Thoracic aorta (tissue), 2 donors: ENCODE measurements around the gene COX7A2L. TPM values are rescaled to one million over a fixed set of nuclear protein-coding genes. Genes with fewer than 3 reads are reported as not detected.

Experiments
- ATAC-seq: fragments of 150-250 bp; one replicate; pipeline ENCODE4 v1.8.0; 2017; ENCODE audit warnings: low read depth; ENCODE audit not compliant: insufficient number of reproducible peaks, low FRiP score
- DNase-seq: peaks from one replicate; pipeline ENCODE4 v3.0.0-alpha.2; 2020; ENCODE audit warnings: low spot score
- H3K27ac ChIP-seq, 2 donors: fragments of 200-600 bp; sonication (generic); 1 replicate in 1 of 2; 2 replicates in 1 of 2; pipeline ENCODE4 v1.5.1; 2016; ENCODE audit warnings: mild to moderate bottlenecking in 2 of 2, moderate library complexity in 2 of 2
- H3K27me3 ChIP-seq: fragments of 200-600 bp; sonication (generic); replicated peaks from 2 replicates; pipeline ENCODE4 v1.6.0; 2016; ENCODE audit warnings: mild to moderate bottlenecking; ENCODE audit not compliant: insufficient read depth
- H3K36me3 ChIP-seq: fragments of 200-600 bp; sonication (generic); one replicate; pipeline ENCODE4 v1.5.1; 2016
- H3K4me1 ChIP-seq, 2 donors: fragments of 200-600 bp; sonication (generic); 1 replicate in 1 of 2; 2 replicates in 1 of 2; pipeline versions ENCODE4 v1.5.1 to v1.6.0; 2016; ENCODE audit warnings: low read depth in 2 of 2, mild to moderate bottlenecking in 1 of 2; ENCODE audit not compliant: control insufficient read depth in 1 of 2
- H3K4me3 ChIP-seq: fragments of 200-600 bp; sonication (generic); 2 replicates; pipeline ENCODE4 v1.5.1; 2016; ENCODE audit warnings: mild to moderate bottlenecking
- H3K9me3 ChIP-seq: fragments of 200-600 bp; sonication (generic); 2 replicates; pipeline ENCODE4 v1.5.1; 2016
- total RNA-seq, 2 donors: library from RNA; depleted of rRNA; stranded (reverse); fragments of >200 nt; gene quantifications; one replicate each; pipeline versions ENCODE4 v1.1.0 to v1.2.3, GENCODE V29; 2016
- TF ChIP-seq, protein P1 (sequence below): fragments of 200-600 bp; sonication (generic); IDR thresholded peaks from one replicate; pipeline ENCODE4 v1.5.1; 2019; ENCODE audit warnings: antibody characterized with exemption

The COX7A2L gene
- total RNA-seq, 2 donors from 2014 or later: 107 to 114 TPM

DNA sequence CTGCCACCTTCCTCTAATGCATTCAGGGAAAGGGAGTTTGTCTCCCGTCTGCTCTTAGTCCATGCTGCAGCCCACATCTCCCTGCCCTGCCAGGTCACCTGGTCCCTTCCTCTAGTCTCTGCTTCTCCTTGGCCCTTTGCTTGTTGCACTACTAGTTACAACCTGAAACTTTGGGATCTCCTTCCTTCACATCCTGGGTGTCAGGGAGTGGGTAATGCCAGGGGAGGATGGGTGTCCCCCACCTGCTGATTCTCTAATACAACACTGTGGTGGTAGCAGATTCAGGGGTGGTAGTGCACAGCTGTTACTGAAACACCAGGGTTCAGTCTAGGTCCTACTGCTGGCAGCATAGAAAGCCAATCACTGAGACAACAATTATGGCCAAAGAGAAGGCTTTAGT lies 31.2 kb upstream of the COX7A2L start:
- H3K4me3 ChIP-seq: no peak overlapping the region
- no peaks in the 10 kb centered on the region for H3K36me3 ChIP-seq
- no peaks in the 10 kb centered on the region for H3K4me1 ChIP-seq
- H3K27ac ChIP-seq: no peak overlapping the region
- DNase-seq (no peak), ATAC-seq (no peak)
- TF ChIP-seq, protein P1, sequence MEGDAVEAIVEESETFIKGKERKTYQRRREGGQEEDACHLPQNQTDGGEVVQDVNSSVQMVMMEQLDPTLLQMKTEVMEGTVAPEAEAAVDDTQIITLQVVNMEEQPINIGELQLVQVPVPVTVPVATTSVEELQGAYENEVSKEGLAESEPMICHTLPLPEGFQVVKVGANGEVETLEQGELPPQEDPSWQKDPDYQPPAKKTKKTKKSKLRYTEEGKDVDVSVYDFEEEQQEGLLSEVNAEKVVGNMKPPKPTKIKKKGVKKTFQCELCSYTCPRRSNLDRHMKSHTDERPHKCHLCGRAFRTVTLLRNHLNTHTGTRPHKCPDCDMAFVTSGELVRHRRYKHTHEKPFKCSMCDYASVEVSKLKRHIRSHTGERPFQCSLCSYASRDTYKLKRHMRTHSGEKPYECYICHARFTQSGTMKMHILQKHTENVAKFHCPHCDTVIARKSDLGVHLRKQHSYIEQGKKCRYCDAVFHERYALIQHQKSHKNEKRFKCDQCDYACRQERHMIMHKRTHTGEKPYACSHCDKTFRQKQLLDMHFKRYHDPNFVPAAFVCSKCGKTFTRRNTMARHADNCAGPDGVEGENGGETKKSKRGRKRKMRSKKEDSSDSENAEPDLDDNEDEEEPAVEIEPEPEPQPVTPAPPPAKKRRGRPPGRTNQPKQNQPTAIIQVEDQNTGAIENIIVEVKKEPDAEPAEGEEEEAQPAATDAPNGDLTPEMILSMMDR: no peak
- no peaks in the 10 kb centered on the region for H3K27me3 ChIP-seq
- no peaks in the 10 kb centered on the region for H3K9me3 ChIP-seq

DNA sequence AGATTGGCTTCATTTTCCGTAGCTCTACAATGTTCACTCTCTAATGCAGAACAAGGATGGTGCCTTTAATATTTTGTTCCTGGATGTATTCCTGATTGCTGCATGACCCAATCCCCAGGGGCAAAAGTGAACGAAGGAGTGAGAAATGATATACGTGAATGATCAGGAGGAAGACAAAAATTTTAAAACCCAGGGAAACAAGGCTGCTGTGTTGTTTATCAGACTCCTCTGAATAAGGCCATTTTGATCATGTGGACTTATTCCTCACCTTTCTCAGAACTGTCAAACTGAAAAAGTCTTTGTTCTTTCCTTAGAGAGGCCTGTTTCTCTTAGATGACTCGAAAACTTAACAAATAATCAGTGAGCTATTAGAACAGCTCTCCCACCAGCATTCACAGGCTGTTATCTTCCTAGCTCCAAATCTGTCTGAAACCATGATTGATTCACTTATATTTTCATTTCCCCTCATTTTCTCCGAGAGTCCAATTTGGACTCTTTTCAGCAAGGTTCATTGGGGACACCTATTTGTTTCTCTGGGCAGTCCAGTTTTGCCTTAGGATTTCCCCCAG lies 29.5 kb upstream of the COX7A2L start:
- TF ChIP-seq, protein P1: no peak
- H3K4me3 ChIP-seq: no peak overlapping the region
- no peaks in the 10 kb centered on the region for H3K27me3 ChIP-seq
- no peak overlapping the region for H3K27ac ChIP-seq
- ATAC-seq (no peak), DNase-seq (no peak)
- H3K9me3 ChIP-seq: no peaks in the 10 kb centered on the region
- H3K36me3 ChIP-seq: no peaks in the 10 kb centered on the region
- no peaks in the 10 kb centered on the region for H3K4me1 ChIP-seq

DNA sequence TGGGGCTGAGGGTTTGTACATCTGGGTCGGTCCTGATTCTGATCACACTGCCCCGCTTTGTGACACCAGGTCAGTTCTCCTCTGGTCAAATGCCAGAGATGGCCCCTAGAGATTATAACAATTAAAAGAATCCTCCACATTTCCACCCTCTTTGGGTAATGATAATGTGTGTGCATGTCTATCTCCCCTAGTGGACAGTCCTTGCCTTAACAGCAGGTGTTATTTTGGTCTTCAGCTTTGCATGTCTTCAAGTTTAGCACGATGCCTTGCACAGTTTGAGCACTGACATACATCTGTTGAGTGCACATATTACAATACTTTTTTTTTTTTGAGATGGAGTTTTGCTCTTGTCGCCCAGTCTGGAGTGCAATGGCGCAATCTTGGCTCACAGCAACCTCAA lies 25.7 kb upstream of the COX7A2L start:
- DNase-seq (no peak), ATAC-seq (no peak)
- no peak overlapping the region for H3K4me3 ChIP-seq

DNA sequence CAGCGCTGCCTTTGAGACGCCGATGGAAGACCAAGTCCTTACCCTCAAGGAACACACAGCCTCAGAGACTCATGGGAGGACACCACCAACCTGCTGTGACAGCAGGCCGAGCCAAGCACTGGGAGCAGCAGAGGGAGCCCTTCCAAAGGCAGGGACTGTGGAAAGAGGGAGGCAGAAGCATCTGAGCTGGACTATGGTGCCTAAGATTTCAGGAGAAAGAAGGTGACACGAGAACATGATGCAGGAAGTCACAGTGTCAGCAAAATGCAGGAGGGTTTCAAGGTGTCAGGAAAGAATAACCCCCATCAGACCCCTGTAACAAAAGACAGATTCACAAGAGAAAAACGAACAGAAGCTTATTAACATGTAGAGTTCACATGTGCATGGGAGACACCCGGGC lies 24.2 kb upstream of the COX7A2L start:
- no peak overlapping the region for H3K27ac ChIP-seq
- no peak overlapping the region for H3K4me3 ChIP-seq
- no peaks in the 10 kb centered on the region for H3K27me3 ChIP-seq
- no peaks in the 10 kb centered on the region for H3K4me1 ChIP-seq
- no peak for ATAC-seq
- H3K9me3 ChIP-seq: no peaks in the 10 kb centered on the region
- TF ChIP-seq, protein P1: no peak
- no peaks in the 10 kb centered on the region for H3K36me3 ChIP-seq
- no peak for DNase-seq

More for the DNA sequence above, 25.7 kb upstream of the COX7A2L start:
- TF ChIP-seq, protein P1: no peak
- Histone ChIP-seq H3K27me3 (no peaks in the 10 kb centered on the region), H3K4me1 (no peaks in the 10 kb centered on the region), H3K27ac (no peak overlapping the region), H3K36me3 (no peaks in the 10 kb centered on the region), H3K9me3 (no peaks in the 10 kb centered on the region)

DNA sequence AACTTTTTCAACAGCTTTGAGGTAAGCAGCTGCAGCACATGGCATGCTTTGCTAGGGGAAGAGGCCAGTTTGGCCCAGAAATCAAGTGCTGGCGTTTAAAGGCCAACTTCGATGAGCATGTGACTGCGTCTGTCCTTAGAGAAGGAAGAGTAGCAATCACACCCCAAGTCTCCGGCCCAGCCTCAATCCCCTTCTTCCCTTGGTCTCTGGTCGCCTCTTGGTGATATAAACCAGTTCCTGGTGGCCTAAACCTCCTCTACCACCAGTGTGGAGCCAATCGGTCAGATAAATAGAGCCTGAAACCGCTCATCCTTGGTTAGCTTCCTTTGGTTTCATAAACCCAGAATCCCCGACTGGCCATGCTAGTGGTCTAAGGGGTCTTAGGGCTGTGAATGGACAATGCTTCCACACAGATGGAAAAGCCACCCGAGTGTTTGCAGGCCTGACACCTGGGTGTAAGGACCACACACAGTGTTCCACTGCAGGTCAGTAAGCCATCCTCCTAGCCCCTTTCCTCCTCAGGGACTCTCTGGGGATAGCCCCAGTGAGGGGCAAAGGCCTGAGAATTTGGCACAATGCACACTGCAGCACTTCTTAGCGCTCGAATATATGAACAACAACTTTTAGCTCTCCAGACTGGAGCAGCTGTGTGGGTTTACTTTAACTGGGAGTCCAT lies 23.0 kb upstream of the COX7A2L start:
- no peaks in the 10 kb centered on the region for H3K27me3 ChIP-seq
- H3K9me3 ChIP-seq: no peaks in the 10 kb centered on the region
- no peaks in the 10 kb centered on the region for H3K4me1 ChIP-seq
- H3K27ac ChIP-seq: no peak overlapping the region
- ATAC-seq: no peak
- H3K36me3 ChIP-seq: no peaks in the 10 kb centered on the region
- TF ChIP-seq, protein P1: no peak
- DNase-seq: no peak
- H3K4me3 ChIP-seq: no peak overlapping the region
